ENCODE data around the gene FSIP2. TPM values are rescaled to one million over a fixed set of nuclear protein-coding genes. Genes with fewer than 3 reads are reported as not detected.

The FSIP2 gene
- total RNA-seq, 2 donors from 2014 or later: 0.47 to 0.52 TPM

DNA sequence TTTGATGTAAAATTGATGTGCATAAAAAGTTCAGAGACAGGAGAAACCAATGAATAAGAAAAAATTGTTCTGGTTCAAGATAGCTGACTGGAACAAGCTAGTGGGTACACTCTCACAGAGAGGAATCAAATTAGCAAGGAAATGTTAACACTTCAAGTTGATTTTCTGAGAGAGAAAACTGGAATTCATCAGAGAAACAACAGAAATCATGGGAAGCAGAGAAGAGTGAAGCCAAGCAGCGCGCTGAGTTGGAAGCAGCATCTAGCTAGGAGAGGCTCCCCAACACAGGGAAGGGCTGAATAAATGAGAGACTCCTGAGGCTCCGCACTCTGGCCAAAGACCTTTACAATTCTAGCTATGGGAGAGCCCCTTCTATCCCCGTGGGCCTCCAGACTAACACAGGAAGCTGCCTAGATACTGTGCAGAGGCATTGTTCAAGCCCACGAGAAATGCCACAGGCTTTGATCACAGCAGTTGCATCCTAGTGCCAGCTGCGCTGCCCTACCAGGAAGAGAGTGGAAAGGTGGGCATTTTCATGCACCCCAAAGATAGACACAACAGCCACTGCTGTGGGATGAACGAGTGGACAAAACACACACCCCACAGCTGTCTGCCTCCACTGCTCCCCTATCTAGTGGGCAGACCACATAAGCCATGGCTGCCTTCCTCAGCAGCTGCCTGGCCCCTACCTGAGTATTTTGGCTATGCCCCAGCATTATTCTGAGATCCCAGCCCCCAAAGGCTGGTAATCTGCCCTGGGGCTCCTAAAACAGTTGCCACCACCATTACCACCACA, 136.7 kb downstream of the FSIP2 start:
- intact Hi-C loops (cut with DNase I): no loop called here
- DNase-seq: no peak

DNA sequence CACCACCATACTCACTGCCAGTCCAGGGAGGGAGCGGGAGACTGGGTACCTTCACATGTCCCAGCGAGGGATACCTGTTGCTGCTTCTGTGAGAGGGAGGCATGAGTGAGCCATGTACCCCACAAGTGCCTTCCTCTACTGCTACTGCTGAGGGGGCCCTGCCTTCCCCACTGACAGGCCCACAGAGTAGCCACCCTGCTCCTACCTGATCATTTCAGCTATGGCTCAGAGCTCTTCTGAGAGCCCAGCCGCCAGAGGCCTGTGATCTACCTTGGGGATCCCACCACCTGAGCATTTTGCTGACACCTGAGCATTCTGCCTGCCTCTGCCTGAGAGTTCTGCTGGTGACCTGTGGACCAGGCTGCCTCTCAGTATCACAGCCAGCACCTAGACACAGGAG, 137.6 kb downstream of the FSIP2 start:
- no peak for ATAC-seq
- intact Hi-C loops (cut with DNase I): no loop called here
- no peak for DNase-seq

More for the DNA sequence above, 136.7 kb downstream of the FSIP2 start:
- ATAC-seq: no peak

DNA sequence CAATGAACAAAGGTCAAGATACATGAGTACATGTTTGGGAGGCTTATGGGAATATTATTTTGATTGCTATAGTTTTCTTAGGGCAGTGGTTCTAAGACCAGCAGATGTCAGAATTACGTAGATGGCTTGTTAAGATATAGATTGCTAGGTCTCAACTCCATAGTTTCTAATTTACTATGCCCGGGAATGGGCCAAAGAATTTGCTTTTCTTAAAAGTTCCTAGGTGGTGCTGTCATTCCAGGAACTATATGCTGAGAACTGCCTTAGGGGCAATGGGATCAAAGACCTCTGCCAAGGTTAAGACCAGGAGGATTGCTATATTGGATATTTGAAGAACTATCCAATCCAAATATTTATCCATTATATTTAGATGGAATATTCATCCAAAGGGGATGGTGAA, 141.8 kb downstream of the FSIP2 start:
- ATAC-seq (no peak), DNase-seq (no peak)
- intact Hi-C loops (cut with DNase I): no loop called here
